ENCODE results near the gene C10orf90. TPM values are rescaled to one million over a fixed set of nuclear protein-coding genes. Genes with fewer than 3 reads are reported as not detected.

The C10orf90 gene
- total RNA-seq, 1 donor = 0.72 TPM

DNA sequence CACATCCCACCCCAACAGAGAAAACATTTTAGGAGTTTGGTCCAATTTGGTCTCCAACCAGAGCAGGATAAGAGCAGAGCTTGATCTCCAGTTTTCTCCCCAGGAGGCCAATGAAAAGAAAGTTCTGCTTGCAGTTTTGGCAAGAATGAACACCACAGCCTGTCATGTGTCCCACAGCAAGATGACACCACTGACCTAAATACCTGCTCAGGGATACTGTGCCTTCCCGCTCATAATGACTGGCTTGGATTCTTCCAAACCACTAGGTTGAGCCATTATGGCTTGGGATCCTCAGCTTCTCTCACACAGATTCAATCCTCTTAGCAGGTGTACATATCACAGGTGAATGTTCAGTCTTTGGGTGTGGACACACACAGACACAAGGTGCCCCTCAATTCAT lies 53.3 kb downstream of the C10orf90 start:
- Histone ChIP-seq H3K4me3 (ENCODE audit: insufficient read depth, low read length) (no peak overlapping the region), H3K9me3 (ENCODE audit: low read depth, low read length) (no peaks in the 10 kb centered on the region), H3K36me3 (ENCODE audit: insufficient read depth, low read length) (no peaks in the 10 kb centered on the region), H3K27me3 (ENCODE audit: insufficient read depth, low read length) (peaks cover 21% of the 10 kb centered on the region), H3K4me1 (ENCODE audit: insufficient read depth, low read length) (no peaks in the 10 kb centered on the region), H4K20me1 (ENCODE audit: insufficient read depth, low read length) (no peaks in the 10 kb centered on the region), H3K27ac (ENCODE audit: low read depth, low read length) (no peak overlapping the region), H2AFZ (ENCODE audit: low read length) (no peak overlapping the region), H3K79me2 (ENCODE audit: insufficient read depth, low read length) (no peaks in the 10 kb centered on the region), H3K4me2 (ENCODE audit: insufficient read depth, low read length) (no peak overlapping the region)
- no peak for TF ChIP-seq CTCF (IDR thresholded peaks at IDR 0.05; ENCODE audit: extremely low read depth, low read depth, low read length)
- no peak for DNase-seq (ENCODE audit: insufficient read length, low spot score, missing footprints)

- Histone ChIP-seq H4K20me1 (ENCODE audit: insufficient read depth, low read length) (no peaks in the 10 kb centered on the region), H3K27ac (ENCODE audit: low read depth, low read length) (no peak overlapping the region), H3K4me1 (ENCODE audit: insufficient read depth, low read length) (no peaks in the 10 kb centered on the region), H3K36me3 (ENCODE audit: insufficient read depth, low read length) (no peaks in the 10 kb centered on the region), H3K9me3 (ENCODE audit: low read depth, low read length) (no peaks in the 10 kb centered on the region), H3K27me3 (ENCODE audit: insufficient read depth, low read length) (peaks cover 21% of the 10 kb centered on the region), H2AFZ (ENCODE audit: low read length) (no peak overlapping the region), H3K4me3 (ENCODE audit: insufficient read depth, low read length) (no peak overlapping the region), H3K79me2 (ENCODE audit: insufficient read depth, low read length) (no peaks in the 10 kb centered on the region), H3K4me2 (ENCODE audit: insufficient read depth, low read length) (no peak overlapping the region)
- TF ChIP-seq CTCF (IDR thresholded peaks at IDR 0.05; ENCODE audit: extremely low read depth, low read depth, low read length) = no peak
- DNase-seq (ENCODE audit: insufficient read length, low spot score, missing footprints) = no peak
Measured at GRCh38 chr10:126616737-126617136, 53.8 kb downstream of the C10orf90 start.

DNA sequence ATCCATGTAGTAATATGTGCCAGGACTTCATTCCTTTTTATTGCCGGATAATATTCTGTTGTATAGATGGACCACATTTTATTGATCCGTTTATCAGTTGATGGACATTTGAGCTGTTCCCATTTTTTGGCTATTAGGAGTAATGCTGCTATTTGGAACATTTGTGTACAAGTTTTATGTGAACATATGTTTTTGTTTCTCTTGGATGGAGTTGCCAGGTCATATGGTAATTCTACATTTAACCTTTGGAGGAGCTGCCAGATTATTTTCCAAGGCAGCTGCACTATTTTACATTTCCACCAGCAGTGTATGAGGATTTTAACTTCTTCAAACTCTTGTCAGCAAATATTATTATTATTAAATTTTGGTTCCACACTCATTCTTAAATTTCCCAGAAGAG lies 59.2 kb downstream of the C10orf90 start:
- Histone ChIP-seq H3K4me1 (ENCODE audit: insufficient read depth, low read length) (no peaks in the 10 kb centered on the region), H3K27me3 (ENCODE audit: insufficient read depth, low read length) (peaks cover 16% of the 10 kb centered on the region), H4K20me1 (ENCODE audit: insufficient read depth, low read length) (no peaks in the 10 kb centered on the region), H3K9me3 (ENCODE audit: low read depth, low read length) (no peaks in the 10 kb centered on the region), H3K36me3 (ENCODE audit: insufficient read depth, low read length) (no peaks in the 10 kb centered on the region), H2AFZ (ENCODE audit: low read length) (no peak overlapping the region), H3K4me3 (ENCODE audit: insufficient read depth, low read length) (no peak overlapping the region), H3K4me2 (ENCODE audit: insufficient read depth, low read length) (no peak overlapping the region), H3K27ac (ENCODE audit: low read depth, low read length) (no peak overlapping the region), H3K79me2 (ENCODE audit: insufficient read depth, low read length) (no peaks in the 10 kb centered on the region)
- no peak for DNase-seq (ENCODE audit: insufficient read length, low spot score, missing footprints)
- TF ChIP-seq CTCF (IDR thresholded peaks at IDR 0.05; ENCODE audit: extremely low read depth, low read depth, low read length) = no peak

GRCh38 chr10:126609566-126609965 lies 60.9 kb downstream of the C10orf90 start:
- Histone ChIP-seq H3K4me3 (ENCODE audit: insufficient read depth, low read length) (no peak overlapping the region), H3K9me3 (ENCODE audit: low read depth, low read length) (no peaks in the 10 kb centered on the region), H3K4me2 (ENCODE audit: insufficient read depth, low read length) (no peak overlapping the region), H3K79me2 (ENCODE audit: insufficient read depth, low read length) (no peaks in the 10 kb centered on the region), H2AFZ (ENCODE audit: low read length) (no peak overlapping the region), H3K27me3 (ENCODE audit: insufficient read depth, low read length) (peaks cover 20% of the 10 kb centered on the region), H3K4me1 (ENCODE audit: insufficient read depth, low read length) (no peaks in the 10 kb centered on the region), H3K27ac (ENCODE audit: low read depth, low read length) (no peak overlapping the region), H3K36me3 (ENCODE audit: insufficient read depth, low read length) (no peaks in the 10 kb centered on the region), H4K20me1 (ENCODE audit: insufficient read depth, low read length) (no peaks in the 10 kb centered on the region)
- TF ChIP-seq CTCF (IDR thresholded peaks at IDR 0.05; ENCODE audit: extremely low read depth, low read depth, low read length) = no peak
- no peak for DNase-seq (ENCODE audit: insufficient read length, low spot score, missing footprints)
